SK-N-SH (cell line): ENCODE data around the gene RNU11. TPM values are rescaled to one million over a fixed set of nuclear protein-coding genes. Genes with fewer than 3 reads are reported as not detected.

Experiments used
- CTCF ChIA-PET: fragments of 300-600, 350-600 bp; formaldehyde crosslinking; extraction: SDS; loops from one replicate; lab custom pipeline; 2021; lab: Yijun Ruan, JAX
- POLR2A ChIA-PET: fragments of 350-600 bp; sonication (Branson Sonifier 250); formaldehyde crosslinking; extraction: SDS; loops from one replicate; lab custom pipeline; 2020; ENCODE audit warnings: antibody characterized with exemption, inconsistent platforms; lab: Yijun Ruan, JAX
- DNase-seq: peaks from one replicate; pipeline ENCODE4 v3.0.0; 2012
- H2AFZ ChIP-seq: fragments of 200-600 bp; sonication (generic); 2 replicates; pipeline ENCODE4 v1.8.1; 2016; ENCODE audit warnings: antibody characterized with exemption, mild to moderate bottlenecking, low read depth
- H3F3A ChIP-seq: fragments of 200-600 bp; sonication (generic); replicated peaks from 2 replicates; pipeline ENCODE3; 2016; ENCODE audit warnings: antibody characterized with exemption, mild to moderate bottlenecking; ENCODE audit not compliant: insufficient read depth
- H3K27ac ChIP-seq, 2 experiments: fragments of 200-500 bp in 1 of 2; fragments of 200-600 bp in 1 of 2; sonication (Bioruptor generic) in 1 of 2; sonication (generic), shearing (Covaris generic) in 1 of 2; 2 replicates each; pipeline versions ENCODE4 v1.5.1 to v1.6.1; 2014 to 2016; ENCODE audit warnings: low read depth in 2 of 2, inconsistent platforms in 1 of 2, low read length in 1 of 2, mild to moderate bottlenecking in 1 of 2, mixed read lengths in 1 of 2
- H3K27me3 ChIP-seq: fragments of 200-600 bp; sonication (generic), shearing (Covaris generic); 2 replicates; pipeline ENCODE4 v1.6.1; 2016; ENCODE audit warnings: mixed run types; ENCODE audit not compliant: insufficient read depth
- H3K36me3 ChIP-seq, 2 experiments: fragments of 200-500 bp in 1 of 2; fragments of 200-600 bp in 1 of 2; sonication (Bioruptor generic) in 1 of 2; sonication (generic) in 1 of 2; replicated peaks in 1 of 2; 2 replicates each; pipeline versions ENCODE3 to v1.5.1; 2014 to 2016; ENCODE audit warnings: low read length in 1 of 2, mild to moderate bottlenecking in 1 of 2; ENCODE audit not compliant: insufficient read depth in 2 of 2, control insufficient read depth in 1 of 2
- H3K4me1 ChIP-seq, 2 experiments: fragments of 200-500 bp in 1 of 2; fragments of 200-600 bp in 1 of 2; sonication (Bioruptor generic) in 1 of 2; sonication (generic), shearing (Covaris generic) in 1 of 2; 2 replicates each; pipeline versions ENCODE4 v1.5.1 to v1.6.1; 2014 to 2016; ENCODE audit warnings: low read depth in 1 of 2, low read length in 1 of 2, mixed run types in 1 of 2; ENCODE audit not compliant: insufficient read depth in 2 of 2, control insufficient read depth in 1 of 2
- H3K4me2 ChIP-seq: fragments of 200-600 bp; sonication (generic), shearing (Covaris generic); 2 replicates; pipeline ENCODE4 v1.6.1; 2017; ENCODE audit warnings: mixed run types
- H3K4me3 ChIP-seq, 2 experiments: fragments of 200-500 bp in 1 of 2; fragments of 200-600 bp in 1 of 2; sonication (Bioruptor generic) in 1 of 2; sonication (generic), shearing (Covaris generic) in 1 of 2; 2 replicates each; pipeline versions ENCODE4 v1.5.1 to v1.8.1; 2014 to 2016; ENCODE audit warnings: low read depth in 2 of 2, inconsistent platforms in 1 of 2, low read length in 1 of 2, mild to moderate bottlenecking in 1 of 2, mixed read lengths in 1 of 2, moderate library complexity in 1 of 2
- H3K79me2 ChIP-seq: fragments of 200-600 bp; sonication (generic); 2 replicates; pipeline ENCODE4 v1.8.1; 2017; ENCODE audit warnings: mild to moderate bottlenecking; ENCODE audit not compliant: insufficient read depth
- H3K9ac ChIP-seq: fragments of 200-600 bp; sonication (generic); 2 replicates; pipeline ENCODE4 v1.6.1; 2017; ENCODE audit warnings: mixed run types
- H3K9me2 ChIP-seq: fragments of 200-600 bp; sonication (generic); 2 replicates; pipeline ENCODE4 v1.6.1; 2017; ENCODE audit warnings: mixed run types
- H3K9me3 ChIP-seq: fragments of 200-600 bp; sonication (generic); 2 replicates; pipeline ENCODE4 v1.6.1; 2017; ENCODE audit warnings: mixed run types, mild to moderate bottlenecking, moderate library complexity
- H4K20me1 ChIP-seq: fragments of 200-600 bp; sonication (generic); 2 replicates; pipeline ENCODE4 v1.6.1; 2017; ENCODE audit warnings: mild to moderate bottlenecking, mixed run types; ENCODE audit not compliant: insufficient read depth
- CHD2 ChIP-seq: fragments of 150-350 bp; IDR thresholded peaks from 2 replicates; pipeline ENCODE4 v1.6.1; 2018; ENCODE audit warnings: low read length; ENCODE audit not compliant: partially characterized antibody
- CTCF ChIP-seq: fragments of 200-600 bp; sonication (generic); IDR thresholded peaks from 2 replicates; pipeline ENCODE4 v1.6.1; 2017; ENCODE audit warnings: antibody characterized with exemption, mild to moderate bottlenecking, moderate library complexity
- ELF1 ChIP-seq: IDR thresholded peaks from 2 replicates; pipeline ENCODE4 v1.4.0; 2012
- EZH2phosphoT487 ChIP-seq: fragments of 200-600 bp; sonication (generic); IDR thresholded peaks from 2 replicates; pipeline ENCODE4 v1.6.1; 2017; ENCODE audit warnings: low read depth, mixed run types, mild to moderate bottlenecking, antibody characterized with exemption, moderate library complexity, borderline replicate concordance
- FOSL2 ChIP-seq: IDR thresholded peaks from 2 replicates; pipeline ENCODE4 v1.4.0; 2012; ENCODE audit warnings: low read depth, mild to moderate bottlenecking, moderate library complexity, borderline replicate concordance
- FOXJ3 ChIP-seq: sonication (generic); formaldehyde crosslinking; IDR thresholded peaks from 2 replicates; pipeline ENCODE4 v1.5.1; 2020; ENCODE audit warnings: mild to moderate bottlenecking, missing genetic modification reagents
- GABPA ChIP-seq: IDR thresholded peaks from 2 replicates; pipeline ENCODE4 v1.4.0; 2012; ENCODE audit warnings: low read depth, mild to moderate bottlenecking
- GATA2 ChIP-seq: sonication (generic); formaldehyde crosslinking; IDR thresholded peaks from 2 replicates; pipeline ENCODE4 v1.5.0; 2020; ENCODE audit warnings: mild to moderate bottlenecking, missing genetic modification reagents
- JUND ChIP-seq: IDR thresholded peaks from 2 replicates; pipeline ENCODE4 v1.4.0; 2012
- MAX ChIP-seq: IDR thresholded peaks from 2 replicates; pipeline ENCODE4 v1.4.0; 2012; ENCODE audit warnings: low read depth
- MEF2A ChIP-seq: IDR thresholded peaks from 2 replicates; pipeline ENCODE4 v1.4.0; 2012; ENCODE audit warnings: low read depth, borderline replicate concordance
- MXI1 ChIP-seq: IDR thresholded peaks from 2 replicates; pipeline ENCODE4 v1.6.1; 2012; ENCODE audit warnings: mild to moderate bottlenecking, low read depth, low read length, improper control_type of control experiment
- NFIC ChIP-seq: IDR thresholded peaks from 2 replicates; pipeline ENCODE4 v1.4.0; 2012; ENCODE audit warnings: borderline replicate concordance
- NRF1 ChIP-seq: IDR thresholded peaks from 2 replicates; pipeline ENCODE4 v1.6.1; 2012; ENCODE audit warnings: low read depth, mild to moderate bottlenecking, low read length
- RAD21 ChIP-seq: IDR thresholded peaks from 2 replicates; pipeline ENCODE4 v1.6.1; 2012; ENCODE audit warnings: mild to moderate bottlenecking, low read length
- SMC3 ChIP-seq: IDR thresholded peaks from 2 replicates; pipeline ENCODE4 v1.6.1; 2012; ENCODE audit warnings: low read depth, low read length, improper control_type of control experiment
- TAF1 ChIP-seq: IDR thresholded peaks from 2 replicates; pipeline ENCODE4 v1.6.1; 2012; ENCODE audit warnings: low read depth, mild to moderate bottlenecking, low read length, moderate library complexity, borderline replicate concordance
- TCF12 ChIP-seq: IDR thresholded peaks from 2 replicates; pipeline ENCODE4 v1.4.0; 2012
- TEAD4 ChIP-seq: IDR thresholded peaks from 2 replicates; pipeline ENCODE4 v1.4.0; 2012; ENCODE audit warnings: mild to moderate bottlenecking, borderline replicate concordance; ENCODE audit not compliant: insufficient read depth
- USF2 ChIP-seq: fragments of 150-350 bp; IDR thresholded peaks from 2 replicates; pipeline ENCODE4 v1.6.1; 2017; ENCODE audit warnings: antibody characterized with exemption, low read length, low read depth, borderline replicate concordance
- YY1 ChIP-seq: IDR thresholded peaks from 2 replicates; pipeline ENCODE4 v1.4.0; 2012; ENCODE audit warnings: low read depth, mild to moderate bottlenecking
- WGBS: methylation state at CpG from one replicate; pipeline ENCODE4 v1.1.6; 2017; ENCODE audit warnings: low lambda C conversion rate; 5-methylcytosine and 5-hydroxymethylcytosine counted together
- polyA plus RNA-seq, 3 experiments: library from polyadenylated mRNA; depleted of rRNA; stranded (reverse); fragments of >200 nt; gene quantifications; 2 replicates each; pipeline ENCODE4 v1.2.3, GENCODE V29; 2012
- TF ChIP-seq, protein P1 (sequence below): fragments of 150-350 bp; IDR thresholded peaks from 2 replicates; pipeline ENCODE4 v1.6.1; 2016; ENCODE audit warnings: mild to moderate bottlenecking, low read depth, low read length
- TF ChIP-seq, protein P2 (sequence below): IDR thresholded peaks from 2 replicates; pipeline ENCODE4; 2012

Gene RNU11
- polyA plus RNA-seq, 1 of the 3 experiments (the other 2 are of a cell fraction) = not detected

- Histone ChIP-seq H3K9me3 (no peaks in the 10 kb centered on the region), H3K4me3 (peak within 1 kb of the TSS; percentile 67 to 83), H3K9ac (peak within 1 kb of the TSS; percentile 99), H3K4me2 (peak within 1 kb of the TSS; percentile 82), H3K79me2 (peaks cover 36% of the 10 kb centered on the region), H3K36me3 (no peaks in the 10 kb centered on the region), H3K27ac (peak within 1 kb of the TSS; percentile 92 to 94), H3K9me2 (no peaks in the 10 kb centered on the region), H4K20me1 (no peaks in the 10 kb centered on the region), H3F3A (peaks cover 26% of the 10 kb centered on the region), H3K4me1 (peaks cover 5% of the 10 kb centered on the region in 2 experiments; a peak in 1 of 4 replicates), H3K27me3 (no peaks in the 10 kb centered on the region), H2AFZ (peak within 1 kb of the TSS; percentile 100)
- WGBS = 10% methylated on average over 8 of the region's 57 CpGs
- DNase-seq = peak; percentile 99
- POLR2A ChIA-PET = interaction anchor here (0.6 to 3.3 kb wide), 9 partner anchors 9 to 87 kb away, joined by 3 to 32 read pairs (median 4); partner anchors contain the start of genes RNU11, TAF12 and YTHDF2
- TF ChIP-seq NRF1 (peak; percentile 73), TAF1 (no peak), ELF1 (peak; percentile 57), MEF2A (no peak), TCF12 (no peak), JUND (no peak), NFIC (no peak), CHD2 (no peak), RAD21 (no peak), MAX (peak; percentile 64), USF2 (no peak), YY1 (no peak), MXI1 (no peak), CTCF (no peak), GATA2 (CRISPR knock-in tag) (no peak), SMC3 (no peak), GABPA (peak; percentile 71), FOXJ3 (no peak), TEAD4 (no peak), FOSL2 (no peak), EZH2phosphoT487 (no peak)
- TF ChIP-seq, protein P1, sequence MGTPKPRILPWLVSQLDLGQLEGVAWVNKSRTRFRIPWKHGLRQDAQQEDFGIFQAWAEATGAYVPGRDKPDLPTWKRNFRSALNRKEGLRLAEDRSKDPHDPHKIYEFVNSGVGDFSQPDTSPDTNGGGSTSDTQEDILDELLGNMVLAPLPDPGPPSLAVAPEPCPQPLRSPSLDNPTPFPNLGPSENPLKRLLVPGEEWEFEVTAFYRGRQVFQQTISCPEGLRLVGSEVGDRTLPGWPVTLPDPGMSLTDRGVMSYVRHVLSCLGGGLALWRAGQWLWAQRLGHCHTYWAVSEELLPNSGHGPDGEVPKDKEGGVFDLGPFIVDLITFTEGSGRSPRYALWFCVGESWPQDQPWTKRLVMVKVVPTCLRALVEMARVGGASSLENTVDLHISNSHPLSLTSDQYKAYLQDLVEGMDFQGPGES = no peak
- TF ChIP-seq, protein P2, sequence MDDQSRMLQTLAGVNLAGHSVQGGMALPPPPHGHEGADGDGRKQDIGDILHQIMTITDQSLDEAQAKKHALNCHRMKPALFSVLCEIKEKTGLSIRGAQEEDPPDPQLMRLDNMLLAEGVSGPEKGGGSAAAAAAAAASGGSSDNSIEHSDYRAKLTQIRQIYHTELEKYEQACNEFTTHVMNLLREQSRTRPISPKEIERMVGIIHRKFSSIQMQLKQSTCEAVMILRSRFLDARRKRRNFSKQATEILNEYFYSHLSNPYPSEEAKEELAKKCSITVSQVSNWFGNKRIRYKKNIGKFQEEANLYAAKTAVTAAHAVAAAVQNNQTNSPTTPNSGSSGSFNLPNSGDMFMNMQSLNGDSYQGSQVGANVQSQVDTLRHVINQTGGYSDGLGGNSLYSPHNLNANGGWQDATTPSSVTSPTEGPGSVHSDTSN = no peak
- CTCF ChIA-PET = interaction anchor here (2.3 kb wide), 1 partner anchor 68 kb away, joined by 17 read pairs; the partner anchor contains the start of gene YTHDF2
Observed at GRCh38 chr1:28668191-28668955, 20.0 kb downstream of the RNU11 start, which contains the start of gene GMEB1. Gene GMEB1 (plus strand): TSS chr1:28668784. CDS start chr1:28683613, 14,829 bp downstream.
